PC-3 (cell line): ENCODE results near the gene DGLUCY.
"Not testable (repeated sequence)": the region's sequence is repeated elsewhere in the genome, so short reads cannot be mapped to it uniquely, and the experiment has no call there.

ENCODE experiments used
- EZH2 ChIP-seq: fragments of 300-600 bp; sonication (generic); IDR thresholded peaks from one replicate; pipeline ENCODE4 v1.6.1; 2017; ENCODE audit warnings: antibody characterized with exemption, mild to moderate bottlenecking, low read length; ENCODE audit not compliant: unreplicated experiment
- EZH2phosphoT487 ChIP-seq: fragments of 300-600 bp; sonication (generic); IDR thresholded peaks from 2 replicates; pipeline ENCODE4 v1.6.1; 2018; ENCODE audit warnings: mild to moderate bottlenecking, antibody characterized with exemption, low read length, borderline replicate concordance

- TF ChIP-seq EZH2phosphoT487, EZH2: not testable (repeated sequence)
Measured at GRCh38 chr14:91182753-91183152, 68.9 kb downstream of the DGLUCY start.
